ENCODE measurements around the gene ZNF212.

DNA sequence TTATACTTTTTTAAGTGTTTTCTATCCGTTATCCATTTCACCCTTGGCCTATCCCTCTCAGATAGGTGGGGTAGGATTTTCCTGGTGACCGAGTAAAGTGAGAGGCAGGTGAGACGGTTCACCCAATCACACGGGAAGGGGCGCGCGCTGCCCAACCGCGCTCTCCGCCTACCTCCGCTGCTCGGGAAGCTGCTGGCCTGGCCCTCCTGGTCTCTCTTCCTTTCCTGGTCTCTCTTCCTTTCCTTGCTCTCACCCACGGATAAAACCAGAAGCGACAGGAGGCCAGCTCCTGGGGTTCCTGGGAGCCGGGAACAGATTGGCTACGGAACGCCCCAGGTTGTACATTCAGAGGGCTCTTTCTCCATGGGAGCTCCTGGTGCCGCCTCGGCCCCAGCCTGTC lies 14.3 kb upstream of the ZNF212 start:
- TF ChIP-seq, protein P1, sequence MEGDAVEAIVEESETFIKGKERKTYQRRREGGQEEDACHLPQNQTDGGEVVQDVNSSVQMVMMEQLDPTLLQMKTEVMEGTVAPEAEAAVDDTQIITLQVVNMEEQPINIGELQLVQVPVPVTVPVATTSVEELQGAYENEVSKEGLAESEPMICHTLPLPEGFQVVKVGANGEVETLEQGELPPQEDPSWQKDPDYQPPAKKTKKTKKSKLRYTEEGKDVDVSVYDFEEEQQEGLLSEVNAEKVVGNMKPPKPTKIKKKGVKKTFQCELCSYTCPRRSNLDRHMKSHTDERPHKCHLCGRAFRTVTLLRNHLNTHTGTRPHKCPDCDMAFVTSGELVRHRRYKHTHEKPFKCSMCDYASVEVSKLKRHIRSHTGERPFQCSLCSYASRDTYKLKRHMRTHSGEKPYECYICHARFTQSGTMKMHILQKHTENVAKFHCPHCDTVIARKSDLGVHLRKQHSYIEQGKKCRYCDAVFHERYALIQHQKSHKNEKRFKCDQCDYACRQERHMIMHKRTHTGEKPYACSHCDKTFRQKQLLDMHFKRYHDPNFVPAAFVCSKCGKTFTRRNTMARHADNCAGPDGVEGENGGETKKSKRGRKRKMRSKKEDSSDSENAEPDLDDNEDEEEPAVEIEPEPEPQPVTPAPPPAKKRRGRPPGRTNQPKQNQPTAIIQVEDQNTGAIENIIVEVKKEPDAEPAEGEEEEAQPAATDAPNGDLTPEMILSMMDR (IDR thresholded peaks at IDR 0.05 in 4 of 5, conservative IDR thresholded peaks at IDR 0.05 in 1 of 5): no peak
- no peak for TF ChIP-seq POLR2A (IDR thresholded peaks at IDR 0.05)

Data from gastrocnemius medialis (tissue), 4 donors.